ENCODE measurements around the gene CELF5. TPM values are rescaled to one million over a fixed set of nuclear protein-coding genes. Genes with fewer than 3 reads are reported as not detected.
"Not testable (repeated sequence)": the region's sequence is repeated elsewhere in the genome, so short reads cannot be mapped to it uniquely, and the experiment has no call there.

Gene CELF5
- total and polyA plus RNA-seq, 7 donors, result 0.06 TPM; not detected in 6

- H3K27me3 ChIP-seq (ENCODE audit: insufficient read depth in 3 of 3, low read length in 2 of 3), result no peaks in the 10 kb centered on the region
- no peak for TF ChIP-seq CTCF (IDR thresholded peaks at IDR 0.05)
- intact Hi-C loops (cut with DNase I), result no loop called here
- ATAC-seq, result peak; percentile 74 to 94 (median 84)
- H3K4me3 ChIP-seq, result peak overlapping the region; percentile 15
- no peaks in the 10 kb centered on the region for H3K36me3 ChIP-seq (ENCODE audit: insufficient read depth in 1 of 2, low read depth in 1 of 2)
- DNase-seq, result peak; percentile 85 to 95
- peak overlapping the region; percentile 84 for H3K27ac ChIP-seq
- no peaks in the 10 kb centered on the region for H3K9me3 ChIP-seq
- H3K4me1 ChIP-seq, result peaks cover 29% of the 10 kb centered on the region
- 31 to 38% (median 34%) methylated on average over 20 to 22 of the region's 22 CpGs for WGBS, 3 donors
Measured at GRCh38 chr19:3336680-3337523, 112.4 kb downstream of the CELF5 start.

GRCh38 chr19:3338541-3339181 lies 114.2 kb downstream of the CELF5 start:
- no peaks in the 10 kb centered on the region for H3K27me3 ChIP-seq (ENCODE audit: insufficient read depth in 3 of 3, low read length in 2 of 3)
- 66 to 72% (median 70%) methylated on average over 10 to 12 of the region's 12 CpGs for WGBS, 3 donors
- intact Hi-C loops (cut with DNase I), result no loop called here
- peaks cover 36% of the 10 kb centered on the region for H3K4me1 ChIP-seq
- no peak for TF ChIP-seq CTCF (IDR thresholded peaks at IDR 0.05)
- H3K36me3 ChIP-seq (ENCODE audit: insufficient read depth in 1 of 2, low read depth in 1 of 2), result no peaks in the 10 kb centered on the region
- H3K4me3 ChIP-seq, result no peak overlapping the region
- DNase-seq (no peak), ATAC-seq (no peak)
- no peaks in the 10 kb centered on the region for H3K9me3 ChIP-seq
- no peak overlapping the region for H3K27ac ChIP-seq

- DNase-seq, result no peak
- no peaks in the 10 kb centered on the region for H3K36me3 ChIP-seq (ENCODE audit: insufficient read depth in 1 of 2, low read depth in 1 of 2)
- intact Hi-C loops (cut with DNase I), result no loop called here
- 66 to 78% (median 76%) methylated on average over 11 of the region's 11 CpGs for WGBS, 3 donors
- H3K4me3 ChIP-seq, result no peak overlapping the region
- peaks cover 32% of the 10 kb centered on the region for H3K4me1 ChIP-seq
- no peak overlapping the region for H3K27ac ChIP-seq
- no peaks in the 10 kb centered on the region for H3K27me3 ChIP-seq (ENCODE audit: insufficient read depth in 3 of 3, low read length in 2 of 3)
- no peak for ATAC-seq
- no peaks in the 10 kb centered on the region for H3K9me3 ChIP-seq
- TF ChIP-seq CTCF (IDR thresholded peaks at IDR 0.05), result no peak
Measured at GRCh38 chr19:3340340-3340739, 115.9 kb downstream of the CELF5 start.

GRCh38 chr19:3342246-3342645 lies 117.8 kb downstream of the CELF5 start:
- ATAC-seq, result no peak
- Histone ChIP-seq H3K27me3 (ENCODE audit: insufficient read depth in 3 of 3, low read length in 2 of 3) (no peaks in the 10 kb centered on the region), H3K27ac (no peak overlapping the region), H3K9me3 (no peaks in the 10 kb centered on the region), H3K4me3 (no peak overlapping the region), H3K4me1 (peaks cover 26% of the 10 kb centered on the region), H3K36me3 (ENCODE audit: insufficient read depth in 1 of 2, low read depth in 1 of 2) (no peaks in the 10 kb centered on the region)
- no peak for TF ChIP-seq CTCF (IDR thresholded peaks at IDR 0.05)
- DNase-seq, result no peak
- intact Hi-C loops (cut with DNase I), result no loop called here
- 92% methylated on average over 9 of the region's 9 CpGs for WGBS, 3 donors

- ATAC-seq; H3K27me3 ChIP-seq (ENCODE audit: insufficient read depth in 3 of 3, low read length in 2 of 3); intact Hi-C loops (cut with DNase I); DNase-seq; H3K36me3 ChIP-seq (ENCODE audit: insufficient read depth in 1 of 2, low read depth in 1 of 2); H3K4me3 ChIP-seq; H3K9me3 ChIP-seq: not testable (repeated sequence)
- 83 to 87% (median 85%) methylated on average over 9 of the region's 9 CpGs for WGBS, 3 donors
- peak overlapping the region; percentile 57 for H3K27ac ChIP-seq
- peaks cover 23% of the 10 kb centered on the region for H3K4me1 ChIP-seq
Measured at GRCh38 chr19:3342962-3343361, 118.5 kb downstream of the CELF5 start.

All from psoas muscle (tissue), 8 donors.